Measurements from ENCODE around the gene SPRR2B. TPM values are rescaled to one million over a fixed set of nuclear protein-coding genes. Genes with fewer than 3 reads are reported as not detected.
"Not testable (repeated sequence)": the region's sequence is repeated elsewhere in the genome, so short reads cannot be mapped to it uniquely, and the experiment has no call there.

The SPRR2B gene
- total and polyA plus RNA-seq, 2 donors (not counting 1 experiment from before 2014, with no cell fraction given) = not detected

GRCh38 chr1:153024413-153024812 is 47.0 kb downstream of the SPRR2B start:
- intact Hi-C loops (cut with micrococcal nuclease) = no loop called here
- no peaks in the 10 kb centered on the region for H3K79me2 ChIP-seq (ENCODE audit: control insufficient read depth, insufficient read depth, low read length)
- no peak for TF ChIP-seq CTCF (IDR thresholded peaks at IDR 0.05)
- no peak for TF ChIP-seq EZH2 (IDR thresholded peaks at IDR 0.05; ENCODE audit: borderline replicate concordance, insufficient read depth, low read depth, low read length, poor library complexity, severe bottlenecking)
- peaks cover 0 to 4% (median 0%) of the 10 kb centered on the region in 4 experiments for H3K27me3 ChIP-seq (replicated peaks in 1 of 4; ENCODE audit: control extremely low read depth in 1 of 4, control insufficient read depth in 3 of 4, insufficient read depth in 4 of 4, low read length in 3 of 4)
- no peaks in the 10 kb centered on the region for H4K20me1 ChIP-seq (ENCODE audit: control insufficient read depth, insufficient read depth, low read length, poor library complexity, severe bottlenecking)
- no peak for ATAC-seq (ENCODE audit: low read depth)
- peaks cover 5% of the 10 kb centered on the region for H3K9me3 Mint-ChIP-seq (ENCODE audit: insufficient read depth)
- no peak overlapping the region for H3K27ac ChIP-seq (ENCODE audit: low read length in 2 of 2)
- H3K36me3 ChIP-seq (replicated peaks in 1 of 2; ENCODE audit: control extremely low read depth in 1 of 2, control insufficient read depth in 1 of 2, extremely low read depth in 1 of 2, insufficient read depth in 2 of 2, low read length in 1 of 2) = no peaks in the 10 kb centered on the region
- no peak overlapping the region for H3K4me3 ChIP-seq (ENCODE audit: control extremely low read depth in 1 of 5, extremely low read depth in 1 of 5, insufficient read depth in 1 of 5, low read depth in 2 of 5, low read length in 4 of 5)
- H3K4me1 Mint-ChIP-seq = peaks cover 5% of the 10 kb centered on the region
- H3K4me3 Mint-ChIP-seq = no peak overlapping the region
- ChIA-PET CTCF (no interaction called here), POLR2A (no interaction called here)
- DNase-seq = no peak
- no peak overlapping the region for H3K27ac Mint-ChIP-seq
- no peaks in the 10 kb centered on the region for H3K4me1 ChIP-seq (ENCODE audit: control insufficient read depth in 2 of 2, insufficient read depth in 2 of 2, low read length in 2 of 2)
- H3K9me3 ChIP-seq (ENCODE audit: control extremely low read depth in 1 of 3, control insufficient read depth in 2 of 3, insufficient read depth in 1 of 3, low read length in 2 of 3) = peaks cover 0 to 3% (median 1%) of the 10 kb centered on the region in 3 donors
- H2AFZ ChIP-seq (ENCODE audit: insufficient read depth, low read depth, low read length, poor library complexity, severe bottlenecking) = no peak overlapping the region
- peaks cover 44% of the 10 kb centered on the region for H3K27me3 Mint-ChIP-seq
- H3K4me2 ChIP-seq (replicated peaks; ENCODE audit: low read depth, low read length, poor library complexity, severe bottlenecking) = no peak overlapping the region
- no CpG with 5 or more reads among the region's 1 CpG for WGBS (ENCODE audit: insufficient coverage)
- no peak overlapping the region for H3K9ac ChIP-seq (ENCODE audit: low read length)

DNA sequence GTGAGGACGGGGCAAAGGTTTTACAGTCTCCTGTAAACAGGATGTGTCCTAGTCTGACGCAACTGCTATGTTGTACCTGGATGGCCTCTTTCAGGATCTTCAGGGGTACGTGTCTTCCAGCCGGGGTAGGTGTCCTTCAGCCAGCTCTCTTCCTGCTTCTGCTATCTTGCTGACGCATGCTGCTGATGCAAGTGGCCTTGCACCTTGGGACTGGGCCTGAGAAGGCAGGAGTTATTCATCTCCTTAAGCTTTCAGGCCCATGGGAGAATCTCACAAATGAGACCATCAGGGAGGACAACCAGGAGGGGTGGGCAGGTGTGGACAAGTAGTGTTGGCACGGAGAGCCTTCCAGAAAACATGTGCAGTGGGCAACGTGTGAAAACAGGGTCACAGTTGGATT is 48.3 kb downstream of the SPRR2B start:
- DNase-seq = no peak
- no peak overlapping the region for H2AFZ ChIP-seq (ENCODE audit: insufficient read depth, low read depth, low read length, poor library complexity, severe bottlenecking)
- no peaks in the 10 kb centered on the region for H4K20me1 ChIP-seq (ENCODE audit: control insufficient read depth, insufficient read depth, low read length, poor library complexity, severe bottlenecking)
- H3K27me3 ChIP-seq (replicated peaks in 1 of 4; ENCODE audit: control extremely low read depth in 1 of 4, control insufficient read depth in 3 of 4, insufficient read depth in 4 of 4, low read length in 3 of 4) = peaks cover 0 to 4% (median under 1%) of the 10 kb centered on the region in 4 experiments
- no peaks in the 10 kb centered on the region for H3K79me2 ChIP-seq (ENCODE audit: control insufficient read depth, insufficient read depth, low read length)
- ChIA-PET POLR2A (no interaction called here), CTCF (no interaction called here)
- H3K9ac ChIP-seq (ENCODE audit: low read length) = no peak overlapping the region
- H3K4me1 Mint-ChIP-seq = peaks cover 5% of the 10 kb centered on the region
- H3K9me3 ChIP-seq (ENCODE audit: control extremely low read depth in 1 of 3, control insufficient read depth in 2 of 3, insufficient read depth in 1 of 3, low read length in 2 of 3) = peaks cover 0 to 7% (median 0%) of the 10 kb centered on the region in 3 donors
- no peaks in the 10 kb centered on the region for H3K36me3 ChIP-seq (replicated peaks in 1 of 2; ENCODE audit: control extremely low read depth in 1 of 2, control insufficient read depth in 1 of 2, extremely low read depth in 1 of 2, insufficient read depth in 2 of 2, low read length in 1 of 2)
- no peak overlapping the region for H3K27ac Mint-ChIP-seq
- no peak for ATAC-seq (ENCODE audit: low read depth)
- H3K4me2 ChIP-seq (replicated peaks; ENCODE audit: low read depth, low read length, poor library complexity, severe bottlenecking) = no peak overlapping the region
- intact Hi-C loops (cut with micrococcal nuclease) = no loop called here
- H3K9me3 Mint-ChIP-seq (ENCODE audit: insufficient read depth) = peaks cover 2% of the 10 kb centered on the region
- no peak overlapping the region for H3K27ac ChIP-seq (ENCODE audit: low read length in 2 of 2)
- whole genome bisulfite sequencing (ENCODE audit: insufficient coverage) = 99% methylated on average over 7 of the region's 7 CpGs
- TF ChIP-seq EZH2 (IDR thresholded peaks at IDR 0.05; ENCODE audit: borderline replicate concordance, insufficient read depth, low read depth, low read length, poor library complexity, severe bottlenecking) = no peak
- TF ChIP-seq CTCF (IDR thresholded peaks at IDR 0.05) = no peak
- no peaks in the 10 kb centered on the region for H3K4me1 ChIP-seq (ENCODE audit: control insufficient read depth in 2 of 2, insufficient read depth in 2 of 2, low read length in 2 of 2)
- peaks cover 38% of the 10 kb centered on the region for H3K27me3 Mint-ChIP-seq
- no peak overlapping the region for H3K4me3 Mint-ChIP-seq
- H3K4me3 ChIP-seq (ENCODE audit: control extremely low read depth in 1 of 5, extremely low read depth in 1 of 5, insufficient read depth in 1 of 5, low read depth in 2 of 5, low read length in 4 of 5) = no peak overlapping the region

- H3K27ac Mint-ChIP-seq; DNase-seq; H3K36me3 ChIP-seq (replicated peaks in 1 of 2; ENCODE audit: control extremely low read depth in 1 of 2, control insufficient read depth in 1 of 2, extremely low read depth in 1 of 2, insufficient read depth in 2 of 2, low read length in 1 of 2); POLR2A ChIA-PET; H3K4me1 ChIP-seq (ENCODE audit: control insufficient read depth in 2 of 2, insufficient read depth in 2 of 2, low read length in 2 of 2); H3K27ac ChIP-seq (ENCODE audit: low read length in 2 of 2); H4K20me1 ChIP-seq (ENCODE audit: control insufficient read depth, insufficient read depth, low read length, poor library complexity, severe bottlenecking); H3K9ac ChIP-seq (ENCODE audit: low read length); H2AFZ ChIP-seq (ENCODE audit: insufficient read depth, low read depth, low read length, poor library complexity, severe bottlenecking); ATAC-seq (ENCODE audit: low read depth); H3K9me3 Mint-ChIP-seq (ENCODE audit: insufficient read depth); H3K4me1 Mint-ChIP-seq; H3K79me2 ChIP-seq (ENCODE audit: control insufficient read depth, insufficient read depth, low read length); H3K27me3 ChIP-seq (replicated peaks in 1 of 4; ENCODE audit: control extremely low read depth in 1 of 4, control insufficient read depth in 3 of 4, insufficient read depth in 4 of 4, low read length in 3 of 4); H3K4me3 Mint-ChIP-seq; H3K4me3 ChIP-seq (ENCODE audit: control extremely low read depth in 1 of 5, extremely low read depth in 1 of 5, insufficient read depth in 1 of 5, low read depth in 2 of 5, low read length in 4 of 5); intact Hi-C loops (cut with micrococcal nuclease); H3K4me2 ChIP-seq (replicated peaks; ENCODE audit: low read depth, low read length, poor library complexity, severe bottlenecking): not testable (repeated sequence)
- CTCF ChIA-PET = interaction anchor here (0.6 kb wide), 1 partner anchor 15 kb away, joined by 3 read pairs; no protein-coding TSS in a partner anchor
- WGBS (ENCODE audit: insufficient coverage) = 10% methylated on average over 6 of the region's 9 CpGs
- peaks cover 0 to 11% (median 0%) of the 10 kb centered on the region in 3 donors for H3K9me3 ChIP-seq (ENCODE audit: control extremely low read depth in 1 of 3, control insufficient read depth in 2 of 3, insufficient read depth in 1 of 3, low read length in 2 of 3)
- H3K27me3 Mint-ChIP-seq = peaks cover 37% of the 10 kb centered on the region
Measured at GRCh38 chr1:153022340-153022739, 49.1 kb downstream of the SPRR2B start.

Measured in B cell (primary cell).